Measurements from ENCODE around the gene CACFD1. TPM values are rescaled to one million over a fixed set of nuclear protein-coding genes. Genes with fewer than 3 reads are reported as not detected.

CACFD1 gene
- total RNA-seq = 10 to 100 TPM in 1 of 4 donors, 1 to 10 TPM in 3; 2.3 to 21.6 (median 5.2) TPM

DNA sequence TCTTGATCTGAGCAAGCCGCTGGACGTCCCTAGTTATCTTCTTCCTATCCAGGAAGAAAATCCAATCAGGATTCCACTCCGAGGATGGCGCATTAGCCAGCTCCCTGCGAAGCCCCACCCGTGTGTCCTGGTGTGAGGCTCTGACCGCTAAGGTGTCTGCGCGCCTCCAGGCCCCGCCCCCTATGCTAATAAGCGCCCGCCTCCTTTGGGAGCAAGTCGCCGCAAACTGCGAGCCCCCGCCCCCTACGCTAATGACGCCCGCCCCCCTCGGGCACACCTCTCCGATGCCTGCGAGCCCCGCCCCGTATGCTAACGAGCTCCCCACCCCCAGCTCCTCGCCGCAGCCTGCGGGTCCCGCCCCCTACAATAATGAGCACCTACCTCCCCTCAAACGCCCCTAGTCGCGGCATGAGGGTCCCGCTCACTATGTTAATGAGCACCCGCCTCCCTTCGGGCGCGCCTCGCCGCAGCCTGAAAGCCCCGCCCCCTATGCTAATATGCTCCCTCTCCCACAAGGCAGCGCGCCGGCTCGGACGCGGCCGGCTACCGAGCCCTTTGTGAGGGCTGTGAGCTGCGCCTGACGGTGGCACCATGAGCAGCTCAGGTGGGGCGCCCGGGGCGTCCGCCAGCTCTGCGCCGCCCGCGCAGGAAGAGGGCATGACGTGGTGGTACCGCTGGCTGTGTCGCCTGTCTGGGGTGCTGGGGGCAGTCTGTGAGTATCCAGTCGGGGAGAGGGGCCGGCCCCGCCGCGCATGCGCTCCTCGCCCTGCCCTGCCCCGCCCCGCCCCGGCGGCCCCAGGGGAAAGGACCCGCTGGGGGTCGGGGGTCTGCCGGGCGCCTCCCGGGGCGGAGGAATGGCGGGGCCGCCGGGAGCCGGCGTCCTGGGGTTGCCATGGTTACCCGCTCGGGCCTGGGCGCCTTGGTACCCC is at the start of gene CACFD1:
TSS of gene CACFD1 (plus strand) at position 503 of the 929 bp plus-strand sequence. CDS start at position 592, 89 bp downstream.
- peak; percentile 97 to 99 for DNase-seq
- Histone ChIP-seq H3K27ac (peak within 1 kb of the TSS; percentile 87 to 98), H3K36me3 (no peaks in the 10 kb centered on the region), H3K27me3 (no peaks in the 10 kb centered on the region), H3K9me3 (no peaks in the 10 kb centered on the region), H3K4me3 (peak within 1 kb of the TSS; percentile 59 to 71), H3K4me1 (no peaks in the 10 kb centered on the region)
- intact Hi-C loops (cut with DNase I; ENCODE audit: low total_unique reads) = no loop called here
- peak; percentile 62 to 83 for TF ChIP-seq POLR2A (IDR thresholded peaks at IDR 0.05)
- TF ChIP-seq, protein P1, sequence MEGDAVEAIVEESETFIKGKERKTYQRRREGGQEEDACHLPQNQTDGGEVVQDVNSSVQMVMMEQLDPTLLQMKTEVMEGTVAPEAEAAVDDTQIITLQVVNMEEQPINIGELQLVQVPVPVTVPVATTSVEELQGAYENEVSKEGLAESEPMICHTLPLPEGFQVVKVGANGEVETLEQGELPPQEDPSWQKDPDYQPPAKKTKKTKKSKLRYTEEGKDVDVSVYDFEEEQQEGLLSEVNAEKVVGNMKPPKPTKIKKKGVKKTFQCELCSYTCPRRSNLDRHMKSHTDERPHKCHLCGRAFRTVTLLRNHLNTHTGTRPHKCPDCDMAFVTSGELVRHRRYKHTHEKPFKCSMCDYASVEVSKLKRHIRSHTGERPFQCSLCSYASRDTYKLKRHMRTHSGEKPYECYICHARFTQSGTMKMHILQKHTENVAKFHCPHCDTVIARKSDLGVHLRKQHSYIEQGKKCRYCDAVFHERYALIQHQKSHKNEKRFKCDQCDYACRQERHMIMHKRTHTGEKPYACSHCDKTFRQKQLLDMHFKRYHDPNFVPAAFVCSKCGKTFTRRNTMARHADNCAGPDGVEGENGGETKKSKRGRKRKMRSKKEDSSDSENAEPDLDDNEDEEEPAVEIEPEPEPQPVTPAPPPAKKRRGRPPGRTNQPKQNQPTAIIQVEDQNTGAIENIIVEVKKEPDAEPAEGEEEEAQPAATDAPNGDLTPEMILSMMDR (IDR thresholded peaks at IDR 0.05) = peak in 1 of 4 experiments; percentile 29

DNA sequence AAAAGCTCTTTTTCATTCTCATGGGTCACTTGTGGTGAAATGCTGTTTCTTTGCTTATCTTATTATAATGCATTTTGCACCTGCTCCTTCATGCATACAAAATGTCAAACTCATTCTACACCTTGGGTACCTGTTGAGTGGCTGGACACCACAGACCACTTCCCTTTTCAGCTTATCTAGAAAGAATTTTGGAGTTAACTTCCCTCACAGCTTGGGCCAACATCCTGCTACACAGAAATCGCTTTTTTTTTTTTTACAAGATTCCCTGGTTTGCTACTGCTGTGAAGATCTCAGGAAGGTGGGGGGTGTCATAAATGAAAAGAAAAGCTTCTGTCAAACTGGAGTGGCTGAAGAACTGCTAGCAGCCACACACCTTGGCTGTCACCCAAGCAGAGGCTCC is 44.6 kb upstream of the CACFD1 start:
- intact Hi-C loops (cut with DNase I; ENCODE audit: low total_unique reads) = no loop called here
- TF ChIP-seq POLR2A (IDR thresholded peaks at IDR 0.05) = no peak
- TF ChIP-seq, protein P1 (IDR thresholded peaks at IDR 0.05) = no peak
- H3K9me3 ChIP-seq = no peaks in the 10 kb centered on the region
- no peaks in the 10 kb centered on the region for H3K36me3 ChIP-seq
- DNase-seq = no peak
- no peak overlapping the region for H3K4me3 ChIP-seq
- H3K27me3 ChIP-seq = no peaks in the 10 kb centered on the region
- peaks cover 0 to 8% of the 10 kb centered on the region in 2 donors for H3K4me1 ChIP-seq
- no peak overlapping the region for H3K27ac ChIP-seq

GRCh38 chr9:133417541-133418461 is 42.0 kb upstream of the CACFD1 start, which contains the start of gene REXO4:
Gene REXO4 (minus strand): TSS chr9:133418010. CDS start chr9:133417844, 166 bp downstream.
- DNase-seq = peak; percentile 78 to 85
- no peaks in the 10 kb centered on the region for H3K9me3 ChIP-seq
- TF ChIP-seq, protein P1 (IDR thresholded peaks at IDR 0.05) = peak in 1 of 4 experiments; percentile 9
- peak in 1 of 2 donors; percentile 54 for TF ChIP-seq POLR2A (IDR thresholded peaks at IDR 0.05)
- H3K36me3 ChIP-seq = no peaks in the 10 kb centered on the region
- peaks cover 0 to 8% of the 10 kb centered on the region in 2 donors for H3K4me1 ChIP-seq
- intact Hi-C loops (cut with DNase I; ENCODE audit: low total_unique reads) = no loop called here
- peak within 1 kb of the TSS; percentile 65 to 88 for H3K4me3 ChIP-seq
- peak within 1 kb of the TSS; percentile 87 to 90 for H3K27ac ChIP-seq
- H3K27me3 ChIP-seq = no peaks in the 10 kb centered on the region

GRCh38 chr9:133419005-133419404 is 40.8 kb upstream of the CACFD1 start:
- intact Hi-C loops (cut with DNase I; ENCODE audit: low total_unique reads) = no loop called here
- Histone ChIP-seq H3K27me3 (no peaks in the 10 kb centered on the region), H3K4me1 (peaks cover 0 to 8% of the 10 kb centered on the region in 2 donors), H3K4me3 (no peak overlapping the region), H3K27ac (no peak overlapping the region), H3K36me3 (no peaks in the 10 kb centered on the region), H3K9me3 (no peaks in the 10 kb centered on the region)
- no peak for TF ChIP-seq POLR2A (IDR thresholded peaks at IDR 0.05)
- TF ChIP-seq, protein P1 (IDR thresholded peaks at IDR 0.05) = no peak
- DNase-seq = no peak

Data from uterus (tissue), 4 donors.